HL-60 (cell line): ENCODE data around the gene DENND11.

Experiments used
- DNase-seq, 2 experiments: peaks; one replicate each; pipeline ENCODE4 v3.0.0-alpha.2; 2010 to 2020; ENCODE audit warnings: low read depth in 1 of 2, low spot score in 1 of 2
- H3K27ac ChIP-seq: fragments of 250-450 bp; sonication (Bioruptor Pico); replicated peaks from 2 replicates; pipeline ENCODE4 v1.5.1; 2020; ENCODE audit warnings: mild to moderate bottlenecking, moderate library complexity
- H3K27me3 ChIP-seq: fragments of 250-450 bp; sonication (Bioruptor Pico); 2 replicates; pipeline ENCODE4 v1.5.1; 2021; ENCODE audit warnings: mild to moderate bottlenecking, moderate library complexity; ENCODE audit not compliant: insufficient read depth, poor library complexity, severe bottlenecking
- H3K4me3 ChIP-seq: replicated peaks from 2 replicates; pipeline ENCODE4 v1.5.1; 2011; ENCODE audit warnings: mild to moderate bottlenecking, control low read depth, low read length; ENCODE audit not compliant: insufficient read depth
- CTCF ChIP-seq: IDR thresholded peaks from one replicate; pipeline ENCODE4 v1.5.1; 2011; ENCODE audit warnings: low read length, control low read depth, inconsistent platforms; ENCODE audit not compliant: insufficient read depth
- GABPA ChIP-seq: IDR thresholded peaks from 2 replicates; pipeline ENCODE4 v1.6.1; 2012; ENCODE audit warnings: low read depth
- POLR2AphosphoS5 ChIP-seq: IDR thresholded peaks from 2 replicates; pipeline ENCODE4 v1.6.1; 2012; ENCODE audit warnings: low read depth
- REST ChIP-seq: IDR thresholded peaks from 2 replicates; pipeline ENCODE4 v1.6.1; 2012; ENCODE audit warnings: low read depth; ENCODE audit not compliant: insufficient replicate concordance
- SPI1 ChIP-seq: IDR thresholded peaks from 2 replicates; pipeline ENCODE4 v1.6.1; 2012; ENCODE audit warnings: low read depth, mild to moderate bottlenecking, borderline replicate concordance

The DENND11 gene

GRCh38 chr7:141715794-141716689 is 14.1 kb upstream of the DENND11 start:
- Histone ChIP-seq H3K27ac (no peak overlapping the region), H3K4me3 (no peak overlapping the region), H3K27me3 (no peaks in the 10 kb centered on the region)
- no peak for TF ChIP-seq POLR2AphosphoS5
- TF ChIP-seq REST = peak; percentile 87
- no peak for TF ChIP-seq GABPA
- no peak for TF ChIP-seq SPI1
- TF ChIP-seq CTCF = no peak
- no peak for DNase-seq

- TF ChIP-seq GABPA (no peak), CTCF (no peak), POLR2AphosphoS5 (no peak), REST (no peak), SPI1 (no peak)
- DNase-seq = no peak
- Histone ChIP-seq H3K4me3 (no peak overlapping the region), H3K27ac (no peak overlapping the region), H3K27me3 (no peaks in the 10 kb centered on the region)
Measured at GRCh38 chr7:141715018-141715417, 13.1 kb upstream of the DENND11 start.

- no peaks in the 10 kb centered on the region for H3K27me3 ChIP-seq
- no peak for DNase-seq
- TF ChIP-seq POLR2AphosphoS5 (no peak), CTCF (no peak), GABPA (no peak), SPI1 (no peak), REST (no peak)
Measured at GRCh38 chr7:141714571-141714970, 12.6 kb upstream of the DENND11 start.

More at GRCh38 chr7:141714571-141714970, 12.6 kb upstream of the DENND11 start:
- Histone ChIP-seq H3K4me3 (no peak overlapping the region), H3K27ac (no peak overlapping the region)
